ENCODE results near the gene ADCY2. TPM values are rescaled to one million over a fixed set of nuclear protein-coding genes. Genes with fewer than 3 reads are reported as not detected.

ADCY2 gene
- total and polyA plus RNA-seq, 11 donors, result 0.04 to 0.96 (median 0.32) TPM

- TF ChIP-seq POLR2A (IDR thresholded peaks at IDR 0.05) (no peak), CTCF (IDR thresholded peaks at IDR 0.05) (no peak)
- no peak overlapping the region for H3K4me3 ChIP-seq
- intact Hi-C loops (cut with DNase I), result no loop called here
- H3K27ac ChIP-seq, result no peak overlapping the region
- DNase-seq, result no peak
- H3K4me1 ChIP-seq, result no peaks in the 10 kb centered on the region
- WGBS, 4 donors, result 75 to 85% (median 84%) methylated on average over 7 of the region's 7 CpGs
- no peaks in the 10 kb centered on the region for H3K27me3 ChIP-seq
- H3K9me3 ChIP-seq, result no peaks in the 10 kb centered on the region
- ATAC-seq, result no peak
- no peaks in the 10 kb centered on the region for H3K36me3 ChIP-seq
Observed at GRCh38 chr5:7671381-7671993, 275.5 kb downstream of the ADCY2 start.

- Histone ChIP-seq H3K27me3 (no peaks in the 10 kb centered on the region), H3K4me1 (no peaks in the 10 kb centered on the region), H3K36me3 (no peaks in the 10 kb centered on the region), H3K4me3 (no peak overlapping the region), H3K27ac (no peak overlapping the region), H3K9me3 (no peaks in the 10 kb centered on the region)
- intact Hi-C loops (cut with DNase I), result no loop called here
- DNase-seq (no peak), ATAC-seq (no peak)
- no peak for TF ChIP-seq CTCF (IDR thresholded peaks at IDR 0.05)
- TF ChIP-seq POLR2A (IDR thresholded peaks at IDR 0.05), result no peak
- WGBS, 4 donors, result 68 to 76% (median 72%) methylated on average over 7 of the region's 7 CpGs
Observed at GRCh38 chr5:7673658-7674057, 277.7 kb downstream of the ADCY2 start.

GRCh38 chr5:7676455-7676854 lies 280.5 kb downstream of the ADCY2 start:
- intact Hi-C loops (cut with DNase I), result no loop called here
- WGBS, 4 donors, result 55 to 61% (median 60%) methylated on average over 3 of the region's 3 CpGs
- no peaks in the 10 kb centered on the region for H3K36me3 ChIP-seq

GRCh38 chr5:7678030-7678429 lies 282.1 kb downstream of the ADCY2 start:
- no peak overlapping the region for H3K27ac ChIP-seq
- DNase-seq, result no peak
- no peak for TF ChIP-seq POLR2A (IDR thresholded peaks at IDR 0.05)
- no peak for TF ChIP-seq CTCF (IDR thresholded peaks at IDR 0.05)
- H3K9me3 ChIP-seq, result no peaks in the 10 kb centered on the region
- no peak overlapping the region for H3K4me3 ChIP-seq
- intact Hi-C loops (cut with DNase I), result no loop called here
- ATAC-seq, result no peak
- no peaks in the 10 kb centered on the region for H3K4me1 ChIP-seq
- 76 to 85% (median 79%) methylated on average over 4 of the region's 4 CpGs for WGBS, 4 donors
- H3K36me3 ChIP-seq, result no peaks in the 10 kb centered on the region
- no peaks in the 10 kb centered on the region for H3K27me3 ChIP-seq

More at GRCh38 chr5:7676455-7676854, 280.5 kb downstream of the ADCY2 start:
- DNase-seq (no peak), ATAC-seq (no peak)
- Histone ChIP-seq H3K9me3 (no peaks in the 10 kb centered on the region), H3K4me3 (no peak overlapping the region), H3K27me3 (no peaks in the 10 kb centered on the region), H3K27ac (no peak overlapping the region), H3K4me1 (no peaks in the 10 kb centered on the region)
- TF ChIP-seq POLR2A (IDR thresholded peaks at IDR 0.05) (no peak), CTCF (IDR thresholded peaks at IDR 0.05) (no peak)

Data from heart left ventricle (tissue), 16 donors.